GM19397 (cell line): ENCODE results near the gene EEF1E1.

Experiments used
- ATAC-seq: cut with Tn5 transposase; IDR thresholded peaks from one replicate; pipeline ENCODE4 v1.9.1; 2021; ENCODE audit warnings: mild to moderate bottlenecking, moderate library complexity; ENCODE audit not compliant: unreplicated experiment

The EEF1E1 gene

GRCh38 chr6:8102122-8102958 is at the start of gene EEF1E1:
TSS of gene EEF1E1 (minus strand) at chr6:8102548. CDS start at chr6:8102521, 27 bp downstream.
- peak; percentile 100 for ATAC-seq

DNA sequence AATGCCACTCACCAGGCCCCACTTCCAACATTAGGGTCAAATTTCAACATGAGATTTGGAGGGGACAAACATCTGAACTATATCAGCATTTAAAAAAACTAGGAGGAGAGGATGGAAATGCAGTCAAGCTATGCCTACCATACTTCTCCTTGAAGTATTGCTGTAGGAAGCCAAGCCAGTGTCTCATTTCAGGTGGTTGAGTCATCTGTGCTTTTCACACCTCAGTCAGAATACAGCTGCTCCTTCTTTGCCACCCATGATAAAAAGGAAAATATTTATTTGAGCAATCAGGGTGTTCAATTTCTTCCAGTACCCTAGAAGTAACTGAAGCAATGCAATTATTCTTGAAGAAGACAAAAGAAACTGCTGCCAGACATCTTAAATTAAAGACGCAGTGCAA is 47.0 kb upstream of the EEF1E1 start:
- no peak for ATAC-seq

DNA sequence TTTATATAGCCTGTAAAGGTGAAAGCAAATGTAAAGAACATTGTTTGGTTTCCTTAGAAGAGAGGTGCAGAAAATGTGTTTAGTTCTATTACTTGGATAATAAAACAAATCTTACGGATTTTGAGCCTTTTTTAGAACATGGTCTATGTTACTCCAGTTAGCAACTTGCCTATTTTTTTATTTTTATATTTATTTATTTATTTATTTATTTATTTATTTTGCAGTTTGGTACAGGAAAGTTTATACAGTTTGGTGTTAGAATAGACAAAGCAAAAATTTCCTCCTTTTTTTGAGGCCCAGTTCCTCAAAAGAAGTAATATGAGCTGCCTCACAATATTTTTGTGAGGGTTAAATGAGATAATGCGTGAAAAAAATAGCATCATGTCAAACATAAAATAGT is 41.6 kb upstream of the EEF1E1 start:
- ATAC-seq = no peak

DNA sequence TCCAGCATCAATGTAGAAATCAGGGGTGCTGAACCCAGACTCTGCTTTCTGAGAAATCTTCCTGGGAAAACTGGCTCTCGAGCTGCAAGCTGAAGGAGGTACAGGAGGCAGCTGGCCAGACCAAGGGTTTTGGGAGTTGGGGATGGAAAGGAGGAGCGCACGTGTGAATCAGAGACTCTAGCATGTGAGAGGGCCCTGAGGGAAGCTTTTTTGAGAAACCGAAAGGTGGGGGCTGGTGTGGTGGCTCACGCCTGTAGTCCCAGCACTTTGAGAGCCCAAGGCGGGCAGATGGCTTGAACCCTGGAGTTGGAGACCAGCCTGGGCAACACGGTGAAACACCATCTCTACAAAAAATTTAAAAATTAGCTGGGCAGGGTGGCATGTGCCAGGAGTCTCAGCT is 37.1 kb upstream of the EEF1E1 start:
- no peak for ATAC-seq

DNA sequence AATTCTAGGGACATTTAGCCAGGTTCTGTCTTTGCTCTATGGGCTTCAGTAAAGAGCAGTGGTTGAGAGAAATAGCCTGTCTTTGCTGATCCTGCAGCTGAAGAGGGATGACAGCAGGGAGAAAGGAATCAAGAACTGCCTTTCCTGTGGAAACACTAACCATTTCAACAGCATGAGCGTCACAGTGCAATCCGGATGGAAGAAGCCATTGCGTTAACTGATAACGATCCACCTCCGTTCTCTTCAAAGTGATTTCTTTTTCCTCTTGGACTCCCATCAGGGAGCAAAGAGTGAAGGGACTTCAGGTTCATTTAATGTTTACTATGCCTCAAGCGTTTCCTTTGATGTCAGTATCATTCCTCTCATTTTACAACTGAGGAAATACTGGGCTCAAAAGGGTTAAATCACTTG is 35.2 kb upstream of the EEF1E1 start:
- ATAC-seq = no peak

GRCh38 chr6:8135276-8135675 is 32.9 kb upstream of the EEF1E1 start:
- ATAC-seq = no peak

DNA sequence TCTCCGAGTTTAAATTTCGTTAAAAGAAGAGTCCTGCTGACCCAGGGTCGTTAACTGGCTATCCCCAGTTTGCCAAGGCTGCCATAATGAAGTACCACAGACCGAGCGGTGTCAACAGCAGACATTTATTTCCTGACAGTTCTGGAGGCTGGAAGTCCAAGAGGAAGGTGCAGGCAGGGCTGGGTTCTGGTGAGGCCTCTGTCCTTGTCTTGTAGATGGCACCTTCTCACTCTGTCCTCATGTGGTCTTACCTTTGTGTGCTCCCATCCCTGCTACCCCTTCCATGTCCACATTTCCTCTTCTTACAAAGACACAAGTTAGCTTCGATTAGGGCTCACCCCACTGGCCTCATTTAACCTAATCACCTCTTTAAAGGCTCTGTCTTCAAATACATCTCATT is 29.8 kb upstream of the EEF1E1 start:
- ATAC-seq = no peak

GRCh38 chr6:8131265-8131897 is 29.0 kb upstream of the EEF1E1 start:
- peak; percentile 63 for ATAC-seq

GRCh38 chr6:8130399-8130798 is 28.1 kb upstream of the EEF1E1 start:
- no peak for ATAC-seq

DNA sequence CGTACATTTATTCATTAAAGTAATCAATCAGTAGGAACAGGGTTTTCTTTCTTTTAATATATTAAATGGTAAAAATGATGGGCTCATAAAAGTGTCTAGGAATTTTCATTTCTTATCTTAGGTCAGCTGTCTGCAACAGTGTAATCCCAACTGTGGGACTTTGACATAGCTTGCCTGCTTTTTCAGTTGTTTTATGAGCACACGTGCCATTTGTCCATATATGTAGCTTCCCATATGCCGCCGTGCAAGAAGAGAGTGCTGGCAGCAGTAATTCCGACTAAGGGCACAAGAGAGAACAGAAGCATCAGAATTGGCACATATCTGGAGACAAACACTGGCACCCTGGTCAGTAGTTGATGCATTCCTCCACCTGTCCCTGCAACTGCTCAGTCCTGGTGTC is 20.9 kb upstream of the EEF1E1 start:
- no peak for ATAC-seq

DNA sequence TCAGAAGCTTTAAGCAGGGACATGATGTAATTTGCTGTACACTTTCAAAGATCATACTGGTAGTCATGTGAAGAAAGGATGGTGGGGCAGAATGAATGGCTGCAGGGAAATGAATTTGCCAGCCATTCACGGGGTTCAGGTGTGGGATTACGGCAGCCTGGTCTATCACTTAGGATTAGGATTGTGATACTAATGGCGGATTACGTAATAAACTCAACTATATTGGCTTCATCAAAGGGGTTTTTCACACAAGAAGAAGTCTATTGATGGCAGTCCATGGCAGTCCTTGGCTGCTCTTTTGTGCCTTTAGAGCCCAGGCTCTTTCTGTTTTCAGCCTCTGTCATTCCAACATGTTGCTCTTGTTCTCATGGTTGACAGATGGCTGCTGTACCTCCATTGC is 12.6 kb upstream of the EEF1E1 start:
- ATAC-seq = no peak

GRCh38 chr6:8113131-8113654 is 10.8 kb upstream of the EEF1E1 start:
- no peak for ATAC-seq

DNA sequence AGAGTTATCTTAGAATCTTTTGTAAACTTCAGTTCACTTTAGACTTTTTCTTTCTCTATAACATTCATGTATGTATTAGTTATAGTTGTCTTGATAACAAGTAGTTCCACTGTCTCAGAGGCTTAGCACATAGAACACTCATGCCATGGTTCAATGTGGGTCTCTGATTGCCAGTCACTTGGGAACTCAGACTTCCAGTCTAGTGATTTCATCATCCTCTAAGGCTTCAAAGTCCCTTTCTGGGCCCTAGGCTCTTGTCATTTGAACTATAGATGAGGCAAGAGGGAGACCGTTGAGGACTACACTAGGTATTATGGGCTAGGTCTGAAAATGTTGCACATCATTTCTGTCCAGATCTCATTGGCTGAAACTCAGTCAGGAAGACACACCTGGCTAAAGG is 8.4 kb upstream of the EEF1E1 start:
- ATAC-seq = no peak

GRCh38 chr6:8110117-8110721 is 7.9 kb upstream of the EEF1E1 start:
- ATAC-seq = no peak

DNA sequence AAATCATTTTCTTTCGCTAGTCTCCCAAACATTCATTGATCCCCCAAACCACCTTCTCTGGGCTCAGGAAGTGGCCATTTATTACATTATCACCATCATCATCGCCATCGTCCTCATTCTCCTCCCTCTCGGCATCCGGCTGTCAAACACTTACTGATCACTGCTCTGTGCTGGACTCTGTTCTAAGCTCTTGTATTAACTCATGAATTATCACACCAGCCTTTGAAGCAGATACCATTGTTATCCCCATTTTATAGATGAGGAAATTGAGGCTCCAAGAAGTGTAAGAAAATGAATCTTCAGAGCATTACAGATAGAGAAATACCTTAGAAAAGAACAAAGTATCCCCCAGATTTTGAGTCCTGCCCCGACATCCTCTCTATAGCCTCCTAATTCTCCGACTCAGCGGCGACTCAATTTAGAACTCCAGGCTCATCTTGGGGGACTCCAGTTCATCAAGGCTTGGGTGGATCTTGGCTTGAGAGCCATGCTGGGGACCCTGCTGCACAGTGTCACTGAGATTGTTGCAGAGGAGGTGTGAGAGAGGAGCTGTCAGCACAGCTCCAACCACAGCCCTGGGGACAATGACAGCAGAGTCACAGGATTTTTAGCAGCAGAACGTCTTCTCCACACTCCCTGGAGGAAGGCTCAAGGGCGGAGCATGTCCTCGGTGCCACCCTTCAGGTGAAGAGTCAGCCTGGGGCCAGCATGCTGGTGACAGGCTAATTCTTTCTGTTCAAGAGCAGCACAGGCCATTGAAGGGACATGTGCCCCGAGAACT is 6.6 kb upstream of the EEF1E1 start:
- ATAC-seq = no peak

DNA sequence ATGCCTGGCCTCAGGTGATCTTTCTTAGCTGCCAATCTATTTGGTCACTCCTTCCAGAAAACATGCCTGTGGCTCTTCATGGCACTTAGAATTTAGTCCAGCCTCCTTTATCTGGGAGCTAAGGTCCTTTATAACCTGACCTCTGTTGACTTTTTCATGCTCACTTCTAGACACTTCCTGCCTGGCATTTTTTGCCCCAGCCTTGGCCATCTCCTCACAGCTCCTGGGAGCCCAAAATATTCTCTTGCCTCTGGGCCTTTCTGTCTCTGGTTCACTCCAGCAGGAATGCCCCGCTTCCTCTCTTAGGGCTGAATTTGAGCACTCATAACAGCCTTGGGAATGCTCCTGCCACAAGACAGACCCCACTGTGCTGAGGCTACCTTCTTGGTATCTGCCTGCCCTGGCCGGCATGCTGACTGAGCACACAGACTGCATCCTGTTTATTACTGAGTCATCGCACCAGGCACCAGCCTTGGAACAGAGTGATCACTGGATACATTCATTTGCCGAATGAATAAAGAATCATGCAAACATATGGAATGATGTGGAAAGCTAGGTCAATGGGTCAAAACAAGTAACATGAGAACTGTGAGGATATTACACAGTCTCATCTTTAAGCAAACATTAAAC is 5.8 kb upstream of the EEF1E1 start:
- ATAC-seq = no peak

DNA sequence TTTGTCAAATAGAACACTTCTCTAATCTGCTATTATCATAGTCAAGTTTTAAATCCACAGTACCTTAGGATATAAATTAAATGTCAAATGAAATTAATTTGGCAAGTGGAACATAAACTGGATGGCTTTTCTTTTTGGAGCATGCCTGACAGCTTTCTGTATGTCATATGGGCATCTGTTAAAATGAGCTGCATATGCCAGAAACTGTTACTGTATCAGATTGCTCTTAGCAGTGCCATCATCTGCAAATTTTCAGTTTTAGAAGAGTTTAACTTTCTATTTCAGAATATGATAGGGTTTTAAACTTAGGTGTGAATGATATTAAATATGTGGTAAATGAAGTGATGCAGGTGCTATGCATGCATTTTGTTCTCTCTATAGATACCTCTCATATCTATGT is 3.4 kb upstream of the EEF1E1 start:
- no peak for ATAC-seq

- no peak for ATAC-seq
Measured at GRCh38 chr6:8103726-8104125, 1.4 kb upstream of the EEF1E1 start.

- no peak for ATAC-seq
Measured at GRCh38 chr6:8100159-8100854, 2.0 kb downstream of the EEF1E1 start.

DNA sequence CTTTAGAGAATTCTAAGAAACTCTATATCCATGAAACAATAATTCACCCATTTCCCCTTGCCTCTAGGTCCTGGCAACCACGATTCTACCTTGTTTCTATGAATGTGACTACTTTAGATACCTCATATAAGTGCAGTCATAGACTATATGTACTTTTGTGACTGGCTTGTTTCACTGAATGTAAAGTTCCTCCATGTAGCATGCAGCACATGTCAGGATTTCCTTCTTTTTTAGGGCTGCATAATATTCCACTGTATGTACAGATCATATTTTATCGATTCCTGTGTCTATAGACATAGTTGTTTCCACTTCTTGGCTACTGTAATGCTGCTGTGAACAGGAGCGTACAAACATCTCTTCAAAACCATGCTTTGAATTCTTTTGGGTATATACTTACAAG is 11.7 kb downstream of the EEF1E1 start:
- ATAC-seq = no peak
